Measurements from ENCODE around the gene PTCH1. TPM values are rescaled to one million over a fixed set of nuclear protein-coding genes. Genes with fewer than 3 reads are reported as not detected.

Gene PTCH1
- total RNA-seq, 1 donor from 2014 or later: 24.1 TPM

GRCh38 chr9:95463148-95464060 is 53.4 kb downstream of the PTCH1 start:
- H3K27ac Mint-ChIP-seq (ENCODE audit: unreplicated experiment): peak overlapping the region; percentile 85
- peaks cover 36% of the 10 kb centered on the region for H3K4me1 Mint-ChIP-seq (ENCODE audit: unreplicated experiment)
- peaks cover 7% of the 10 kb centered on the region for H3K27me3 Mint-ChIP-seq (ENCODE audit: unreplicated experiment)
- peak overlapping the region; percentile 32 for H3K4me3 Mint-ChIP-seq (ENCODE audit: unreplicated experiment)
- no peak for DNase-seq (ENCODE audit: low spot score)
- TF ChIP-seq CTCF (IDR thresholded peaks at IDR 0.05; ENCODE audit: unreplicated experiment): no peak
- no peaks in the 10 kb centered on the region for H3K9me3 Mint-ChIP-seq (ENCODE audit: unreplicated experiment)
- H3K36me3 Mint-ChIP-seq (ENCODE audit: low read depth, unreplicated experiment): peaks cover 44% of the 10 kb centered on the region

GRCh38 chr9:95462249-95463147 is 54.3 kb downstream of the PTCH1 start:
- DNase-seq (ENCODE audit: low spot score): peak; percentile 73
- H3K27me3 Mint-ChIP-seq (ENCODE audit: unreplicated experiment): peaks cover 7% of the 10 kb centered on the region
- peak overlapping the region; percentile 45 for H3K4me3 Mint-ChIP-seq (ENCODE audit: unreplicated experiment)
- H3K27ac Mint-ChIP-seq (ENCODE audit: unreplicated experiment): peak overlapping the region; percentile 92
- peaks cover 45% of the 10 kb centered on the region for H3K36me3 Mint-ChIP-seq (ENCODE audit: low read depth, unreplicated experiment)
- no peaks in the 10 kb centered on the region for H3K9me3 Mint-ChIP-seq (ENCODE audit: unreplicated experiment)
- peaks cover 36% of the 10 kb centered on the region for H3K4me1 Mint-ChIP-seq (ENCODE audit: unreplicated experiment)
- no peak for TF ChIP-seq CTCF (IDR thresholded peaks at IDR 0.05; ENCODE audit: unreplicated experiment)

GRCh38 chr9:95461448-95462248 is 55.1 kb downstream of the PTCH1 start:
- Mint-ChIP-seq H3K4me1 (ENCODE audit: unreplicated experiment) (peaks cover 36% of the 10 kb centered on the region), H3K9me3 (ENCODE audit: unreplicated experiment) (no peaks in the 10 kb centered on the region), H3K36me3 (ENCODE audit: low read depth, unreplicated experiment) (peaks cover 40% of the 10 kb centered on the region), H3K27me3 (ENCODE audit: unreplicated experiment) (peaks cover 7% of the 10 kb centered on the region), H3K27ac (ENCODE audit: unreplicated experiment) (peak overlapping the region; percentile 92), H3K4me3 (ENCODE audit: unreplicated experiment) (peak overlapping the region; percentile 45)
- no peak for TF ChIP-seq CTCF (IDR thresholded peaks at IDR 0.05; ENCODE audit: unreplicated experiment)
- no peak for DNase-seq (ENCODE audit: low spot score)

GRCh38 chr9:95460518-95461164 is 56.1 kb downstream of the PTCH1 start:
- no peaks in the 10 kb centered on the region for H3K9me3 Mint-ChIP-seq (ENCODE audit: unreplicated experiment)
- no peak for DNase-seq (ENCODE audit: low spot score)
- peaks cover 36% of the 10 kb centered on the region for H3K4me1 Mint-ChIP-seq (ENCODE audit: unreplicated experiment)
- no peak for TF ChIP-seq CTCF (IDR thresholded peaks at IDR 0.05; ENCODE audit: unreplicated experiment)
- H3K36me3 Mint-ChIP-seq (ENCODE audit: low read depth, unreplicated experiment): peaks cover 45% of the 10 kb centered on the region
- H3K4me3 Mint-ChIP-seq (ENCODE audit: unreplicated experiment): no peak overlapping the region
- H3K27me3 Mint-ChIP-seq (ENCODE audit: unreplicated experiment): peaks cover 7% of the 10 kb centered on the region
- no peak overlapping the region for H3K27ac Mint-ChIP-seq (ENCODE audit: unreplicated experiment)
